Smooth muscle cell (in vitro differentiated cells): ENCODE data around the gene H3-3A. TPM values are rescaled to one million over a fixed set of nuclear protein-coding genes. Genes with fewer than 3 reads are reported as not detected.

ENCODE experiments used
- DNase-seq: peaks from one replicate; lab custom pipeline; 2025; ENCODE audit not compliant: unreplicated experiment; lab: John Stamatoyannopoulos, UW
- H2AFZ ChIP-seq: fragments of 200-600 bp; sonication (generic); 2 replicates; pipeline ENCODE4 v1.6.0; 2016; ENCODE audit warnings: antibody characterized with exemption, low read depth, mild to moderate bottlenecking
- H3F3A ChIP-seq: fragments of 200-600 bp; sonication (generic); 2 replicates; pipeline ENCODE4 v1.6.0; 2017; ENCODE audit warnings: antibody characterized with exemption, low read depth
- H3K27ac ChIP-seq: fragments of 200-600 bp; sonication (generic); 2 replicates; pipeline ENCODE4 v1.5.1; 2016; ENCODE audit warnings: low read depth, mild to moderate bottlenecking
- H3K27me3 ChIP-seq: fragments of 200-600 bp; sonication (generic); 2 replicates; pipeline ENCODE4 v1.6.1; 2016; ENCODE audit warnings: low read depth, mild to moderate bottlenecking
- H3K36me3 ChIP-seq: fragments of 200-600 bp; sonication (generic); 2 replicates; pipeline ENCODE4 v1.5.1; 2016; ENCODE audit warnings: low read depth
- H3K4me1 ChIP-seq: fragments of 200-600 bp; sonication (generic); 2 replicates; pipeline ENCODE4 v1.5.1; 2016; ENCODE audit warnings: low read depth
- H3K4me2 ChIP-seq: fragments of 200-600 bp; sonication (generic); 2 replicates; pipeline ENCODE4 v1.6.0; 2016; ENCODE audit warnings: mild to moderate bottlenecking
- H3K4me3 ChIP-seq: fragments of 200-600 bp; sonication (generic); 2 replicates; pipeline ENCODE4 v1.5.1; 2016; ENCODE audit warnings: mild to moderate bottlenecking
- H3K79me2 ChIP-seq: fragments of 200-600 bp; sonication (generic); 2 replicates; pipeline ENCODE4 v1.6.0; 2016; ENCODE audit warnings: low read depth, mild to moderate bottlenecking
- H3K9ac ChIP-seq: fragments of 200-600 bp; sonication (generic); 2 replicates; pipeline ENCODE4 v1.6.0; 2016; ENCODE audit warnings: low read depth
- H3K9me3 ChIP-seq: fragments of 200-600 bp; sonication (generic); replicated peaks from 2 replicates; pipeline ENCODE4 v1.5.1; 2016; ENCODE audit warnings: low read depth
- H4K20me1 ChIP-seq: fragments of 200-600 bp; sonication (generic); 2 replicates; pipeline ENCODE4 v1.6.0; 2016; ENCODE audit warnings: low read depth
- WGBS: methylation state at CpG from one replicate; pipeline ENCODE4 v1.1.7; 2016; ENCODE audit warnings: low lambda C conversion rate; 5-methylcytosine and 5-hydroxymethylcytosine counted together
- polyA plus RNA-seq: library from polyadenylated mRNA; unstranded; fragments of >200 nt; fragmentation: Nextera tagmentation; extraction: Ambion mirVana; gene quantifications from 2 replicates; pipeline ENCODE4 v1.2.1, GENCODE V29; 2016
- total RNA-seq: library from RNA; depleted of rRNA; stranded (reverse); fragments of >200 nt; gene quantifications from 2 replicates; pipeline ENCODE4 v1.2.3, GENCODE V29; 2014
- TF ChIP-seq, protein P1 (sequence below): fragments of 200-600 bp; sonication (generic); IDR thresholded peaks from 2 replicates; pipeline ENCODE4 v1.5.1; 2017; ENCODE audit warnings: borderline replicate concordance, mild to moderate bottlenecking, antibody characterized with exemption; ENCODE audit not compliant: insufficient read depth, poor library complexity, severe bottlenecking

H3-3A gene
- total RNA-seq (459 and 461 TPM in 2 replicates), polyA plus RNA-seq (426 and 430 TPM in 2 replicates)

DNA sequence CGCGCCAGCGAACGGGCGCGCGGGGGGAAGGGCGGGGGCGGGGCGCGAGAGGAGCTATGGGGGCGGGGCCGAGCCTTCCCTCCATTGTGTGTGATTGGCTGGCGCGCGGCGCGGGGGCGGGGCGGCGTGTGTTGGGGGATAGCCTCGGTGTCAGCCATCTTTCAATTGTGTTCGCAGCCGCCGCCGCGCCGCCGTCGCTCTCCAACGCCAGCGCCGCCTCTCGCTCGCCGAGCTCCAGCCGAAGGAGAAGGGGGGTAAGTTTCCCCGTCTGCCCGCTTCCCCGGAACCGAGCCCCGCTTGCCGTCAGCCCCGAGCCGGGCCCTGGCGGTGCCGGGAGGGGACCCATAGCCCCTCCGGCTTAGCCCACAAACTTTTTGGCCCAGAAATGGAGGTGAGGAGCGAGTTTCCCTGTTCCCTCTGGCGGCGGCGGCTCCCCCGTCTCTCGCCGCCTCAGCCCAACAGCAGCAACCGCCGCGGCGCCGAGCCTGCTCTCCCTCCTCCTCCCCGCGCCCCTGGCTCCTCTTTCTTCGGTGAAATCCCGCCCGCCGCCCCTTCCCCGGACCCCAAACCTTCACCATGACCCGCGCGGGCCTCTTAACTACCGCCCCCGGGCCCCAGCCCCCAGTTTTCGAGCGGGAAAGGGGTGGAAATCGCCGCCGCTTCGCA lies at the start of gene H3-3A:
Gene H3-3A, plus strand, starts transcription at position 159 of the 666 bp plus-strand sequence. CDS start 1,636 bp downstream, outside the sequence.
- Histone ChIP-seq H3K36me3 (peaks cover 6% of the 10 kb centered on the region), H3F3A (peaks cover 11% of the 10 kb centered on the region), H3K4me1 (peaks cover 31% of the 10 kb centered on the region), H2AFZ (peak within 1 kb of the TSS; percentile 88), H4K20me1 (peaks cover 45% of the 10 kb centered on the region), H3K4me3 (peak within 1 kb of the TSS; percentile 74), H3K4me2 (peak within 1 kb of the TSS; percentile 96), H3K9ac (peak within 1 kb of the TSS; percentile 94), H3K27ac (peak within 1 kb of the TSS; percentile 96), H3K79me2 (peaks cover 47% of the 10 kb centered on the region), H3K9me3 (no peaks in the 10 kb centered on the region), H3K27me3 (no peaks in the 10 kb centered on the region)
- under 1% methylated on average over 40 of the region's 78 CpGs for WGBS
- TF ChIP-seq, protein P1, sequence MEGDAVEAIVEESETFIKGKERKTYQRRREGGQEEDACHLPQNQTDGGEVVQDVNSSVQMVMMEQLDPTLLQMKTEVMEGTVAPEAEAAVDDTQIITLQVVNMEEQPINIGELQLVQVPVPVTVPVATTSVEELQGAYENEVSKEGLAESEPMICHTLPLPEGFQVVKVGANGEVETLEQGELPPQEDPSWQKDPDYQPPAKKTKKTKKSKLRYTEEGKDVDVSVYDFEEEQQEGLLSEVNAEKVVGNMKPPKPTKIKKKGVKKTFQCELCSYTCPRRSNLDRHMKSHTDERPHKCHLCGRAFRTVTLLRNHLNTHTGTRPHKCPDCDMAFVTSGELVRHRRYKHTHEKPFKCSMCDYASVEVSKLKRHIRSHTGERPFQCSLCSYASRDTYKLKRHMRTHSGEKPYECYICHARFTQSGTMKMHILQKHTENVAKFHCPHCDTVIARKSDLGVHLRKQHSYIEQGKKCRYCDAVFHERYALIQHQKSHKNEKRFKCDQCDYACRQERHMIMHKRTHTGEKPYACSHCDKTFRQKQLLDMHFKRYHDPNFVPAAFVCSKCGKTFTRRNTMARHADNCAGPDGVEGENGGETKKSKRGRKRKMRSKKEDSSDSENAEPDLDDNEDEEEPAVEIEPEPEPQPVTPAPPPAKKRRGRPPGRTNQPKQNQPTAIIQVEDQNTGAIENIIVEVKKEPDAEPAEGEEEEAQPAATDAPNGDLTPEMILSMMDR: no peak
- peak; percentile 97 for DNase-seq

DNA sequence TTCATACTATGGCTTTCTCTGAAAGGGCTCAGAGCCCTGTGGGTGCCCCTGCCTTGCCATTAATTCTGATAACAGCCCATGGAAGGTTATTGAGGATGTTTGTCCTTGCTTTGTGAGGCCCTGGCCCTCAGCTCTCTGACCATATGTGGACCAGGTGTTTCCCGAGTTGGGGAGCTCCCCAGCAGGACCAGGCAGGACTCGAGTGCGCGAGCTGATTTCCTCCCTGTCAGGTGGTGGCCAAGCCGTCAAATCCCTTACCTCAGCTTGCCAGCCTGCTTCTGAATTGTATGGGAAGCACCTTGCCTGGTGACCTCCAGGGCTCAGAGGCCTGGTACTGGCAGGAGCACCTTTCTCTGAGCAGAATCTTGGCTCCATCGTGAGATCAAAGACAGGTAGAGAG lies 45.4 kb upstream of the H3-3A start:
- no peaks in the 10 kb centered on the region for H3K4me1 ChIP-seq
- no peak overlapping the region for H2AFZ ChIP-seq
- no peak overlapping the region for H3K27ac ChIP-seq
- H3K36me3 ChIP-seq: no peaks in the 10 kb centered on the region
- H3F3A ChIP-seq: no peaks in the 10 kb centered on the region
- DNase-seq: no peak
- WGBS: 88% methylated on average over 6 of the region's 6 CpGs
- H4K20me1 ChIP-seq: no peaks in the 10 kb centered on the region
- no peaks in the 10 kb centered on the region for H3K9me3 ChIP-seq
- H3K4me2 ChIP-seq: no peak overlapping the region
- H3K79me2 ChIP-seq: no peaks in the 10 kb centered on the region
- H3K27me3 ChIP-seq: no peaks in the 10 kb centered on the region
- TF ChIP-seq, protein P1: no peak
- H3K9ac ChIP-seq: no peak overlapping the region
- H3K4me3 ChIP-seq: no peak overlapping the region

DNA sequence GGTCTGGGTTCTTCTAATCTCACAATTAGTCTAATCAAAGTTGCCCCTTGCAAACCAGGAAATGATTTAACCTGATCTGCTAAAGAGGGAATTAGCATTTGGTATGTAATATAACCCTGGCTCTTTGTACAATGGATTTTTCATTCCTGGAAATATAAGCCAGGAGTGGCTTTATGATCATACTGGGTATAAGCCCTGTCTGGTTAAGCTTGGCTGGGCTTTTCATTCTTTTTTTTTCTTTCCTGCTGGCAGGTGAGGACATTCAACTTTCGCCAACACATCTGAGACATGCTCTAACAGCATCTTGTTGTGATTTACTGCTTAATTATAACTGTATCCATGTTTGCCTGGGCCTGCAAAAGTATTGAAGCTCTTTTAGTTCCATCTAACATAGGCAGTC lies 42.9 kb upstream of the H3-3A start:
- no peak overlapping the region for H3K27ac ChIP-seq
- TF ChIP-seq, protein P1: no peak
- H3K9ac ChIP-seq: no peak overlapping the region
- no peaks in the 10 kb centered on the region for H3K36me3 ChIP-seq
- H2AFZ ChIP-seq: no peak overlapping the region
- DNase-seq: no peak
- no peaks in the 10 kb centered on the region for H3F3A ChIP-seq
- no peaks in the 10 kb centered on the region for H3K9me3 ChIP-seq
- no peak overlapping the region for H3K4me2 ChIP-seq
- no peaks in the 10 kb centered on the region for H3K79me2 ChIP-seq
- no peak overlapping the region for H3K4me3 ChIP-seq
- H3K27me3 ChIP-seq: no peaks in the 10 kb centered on the region
- H4K20me1 ChIP-seq: no peaks in the 10 kb centered on the region
- 88% methylated on average over 1 of the region's 1 CpG for WGBS
- no peaks in the 10 kb centered on the region for H3K4me1 ChIP-seq

DNA sequence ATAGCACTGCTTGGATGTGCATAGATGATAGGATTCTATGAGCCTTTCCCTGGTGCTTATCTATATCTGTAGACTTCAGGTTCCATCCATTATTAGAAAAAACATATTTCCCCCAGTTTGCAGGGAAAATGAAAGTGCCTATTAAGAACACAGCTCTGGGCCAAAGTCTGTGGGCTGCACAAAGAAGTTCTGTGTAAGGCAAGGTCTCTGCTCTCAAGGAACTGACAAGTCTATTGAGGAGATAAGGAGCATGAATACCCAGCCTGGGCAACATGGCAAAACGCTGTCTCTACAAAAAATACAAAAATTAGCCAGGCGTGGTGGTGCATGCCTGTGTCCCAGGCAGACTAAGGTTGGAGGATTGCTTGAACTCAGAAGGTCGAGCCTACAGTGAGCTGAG lies 41.1 kb upstream of the H3-3A start:
- H3K36me3 ChIP-seq: no peaks in the 10 kb centered on the region
- H3F3A ChIP-seq: no peaks in the 10 kb centered on the region
- no peaks in the 10 kb centered on the region for H3K79me2 ChIP-seq
- TF ChIP-seq, protein P1: no peak
- no peaks in the 10 kb centered on the region for H3K4me1 ChIP-seq
- H3K9me3 ChIP-seq: no peaks in the 10 kb centered on the region
- H3K27me3 ChIP-seq: no peaks in the 10 kb centered on the region
- DNase-seq: no peak
- WGBS: 77% methylated on average over 3 of the region's 3 CpGs
- no peak overlapping the region for H3K27ac ChIP-seq
- no peak overlapping the region for H2AFZ ChIP-seq
- no peak overlapping the region for H3K9ac ChIP-seq
- no peak overlapping the region for H3K4me2 ChIP-seq
- no peaks in the 10 kb centered on the region for H4K20me1 ChIP-seq
- no peak overlapping the region for H3K4me3 ChIP-seq
